CD14-positive monocyte (primary cell): ENCODE results near the gene IER2. TPM values are rescaled to one million over a fixed set of nuclear protein-coding genes. Genes with fewer than 3 reads are reported as not detected.
"Not testable (repeated sequence)": the region's sequence is repeated elsewhere in the genome, so short reads cannot be mapped to it uniquely, and the experiment has no call there.

Experiments used
- DNase-seq, 3 donors: peaks; one replicate each; pipeline ENCODE4 v3.0.0-alpha.2; 2011 to 2022
- H2AFZ ChIP-seq: 2 replicates; pipeline ENCODE4 v1.6.0; 2012; ENCODE audit warnings: mild to moderate bottlenecking, low read depth, low read length, inconsistent platforms; ENCODE audit not compliant: insufficient read depth, poor library complexity, severe bottlenecking
- H3K27ac ChIP-seq, 2 donors: 1 replicate in 1 of 2; 2 replicates in 1 of 2; pipeline ENCODE4 v1.5.1; 2012 to 2013; ENCODE audit warnings: low read length in 2 of 2, control low read depth in 1 of 2, inconsistent platforms in 1 of 2, low read depth in 1 of 2, mild to moderate bottlenecking in 1 of 2
- H3K27me3 ChIP-seq, 2 donors: one replicate each; pipeline versions ENCODE4 v1.6.0 to v1.6.1; 2011 to 2013; ENCODE audit warnings: low read length in 2 of 2; ENCODE audit not compliant: control insufficient read depth in 2 of 2, insufficient read depth in 2 of 2
- H3K36me3 ChIP-seq, 2 donors: replicated peaks in 1 of 2; 1 replicate in 1 of 2; 2 replicates in 1 of 2; pipeline versions ENCODE4 v1.5.1 to v1.6.1; 2012 to 2013; ENCODE audit warnings: low read length in 2 of 2, control low read depth in 1 of 2, inconsistent platforms in 1 of 2, mild to moderate bottlenecking in 1 of 2; ENCODE audit not compliant: insufficient read depth in 2 of 2, control insufficient read depth in 1 of 2
- H3K4me1 ChIP-seq, 2 donors: 1 replicate in 1 of 2; 2 replicates in 1 of 2; pipeline versions ENCODE4 v1.5.1 to v1.6.1; 2012 to 2013; ENCODE audit warnings: low read length in 2 of 2, control low read depth in 1 of 2, inconsistent platforms in 1 of 2, mild to moderate bottlenecking in 1 of 2, moderate library complexity in 1 of 2; ENCODE audit not compliant: insufficient read depth in 2 of 2, control insufficient read depth in 1 of 2
- H3K4me2 ChIP-seq: replicated peaks from 2 replicates; pipeline ENCODE3; 2012; ENCODE audit warnings: low read length, moderate library complexity, mild to moderate bottlenecking; ENCODE audit not compliant: poor library complexity, severe bottlenecking; ENCODE audit errors: extremely low read depth
- H3K4me3 ChIP-seq, 3 experiments: fragments of 200-600 bp in 1 of 3; sonication (generic) in 1 of 3; replicated peaks in 1 of 3; 1 replicate in 2 of 3; 2 replicates in 1 of 3; pipeline ENCODE4 v1.5.1; 2011 to 2013; ENCODE audit warnings: low read length in 3 of 3, mild to moderate bottlenecking in 3 of 3, control low read depth in 2 of 3, low read depth in 2 of 3, inconsistent platforms in 1 of 3, moderate library complexity in 1 of 3
- H3K79me2 ChIP-seq: 2 replicates; pipeline ENCODE4 v1.6.0; 2012; ENCODE audit warnings: mild to moderate bottlenecking, control low read depth, inconsistent platforms, low read length, moderate library complexity; ENCODE audit not compliant: insufficient read depth
- H3K9ac ChIP-seq: 2 replicates; pipeline ENCODE4 v1.6.0; 2017; ENCODE audit warnings: low read length, mild to moderate bottlenecking; ENCODE audit not compliant: insufficient read depth, poor library complexity, severe bottlenecking
- H3K9me3 ChIP-seq, 2 donors: replicated peaks in 1 of 2; 1 replicate in 1 of 2; 2 replicates in 1 of 2; pipeline versions ENCODE4 v1.5.1 to v1.6.1; 2012 to 2013; ENCODE audit warnings: low read length in 2 of 2, control low read depth in 1 of 2; ENCODE audit not compliant: control insufficient read depth in 1 of 2, insufficient read depth in 1 of 2
- H4K20me1 ChIP-seq: 2 replicates; pipeline ENCODE4 v1.6.0; 2012; ENCODE audit warnings: mild to moderate bottlenecking, low read length, control low read depth, moderate library complexity; ENCODE audit not compliant: insufficient read depth
- H3K27ac Mint-ChIP-seq, 7 donors: one replicate each; pipeline ENCODE4 v1.8.0; 2020; ENCODE audit warnings: mild to moderate bottlenecking in 7 of 7, mixed read lengths in 7 of 7, moderate library complexity in 6 of 7, inconsistent platforms in 2 of 7
- H3K27me3 Mint-ChIP-seq, 3 donors: one replicate each; pipeline ENCODE4 v1.8.0; 2021 to 2022; ENCODE audit warnings: low read depth in 3 of 3, mild to moderate bottlenecking in 3 of 3, mixed read lengths in 3 of 3, moderate library complexity in 3 of 3, inconsistent platforms in 1 of 3
- H3K36me3 Mint-ChIP-seq, 2 donors: one replicate each; pipeline ENCODE4 v1.8.0; 2020; ENCODE audit warnings: mixed read lengths in 2 of 2, inconsistent platforms in 1 of 2, mild to moderate bottlenecking in 1 of 2
- H3K4me1 Mint-ChIP-seq: one replicate; pipeline ENCODE4 v1.8.0; 2020; ENCODE audit warnings: mild to moderate bottlenecking, mixed read lengths
- H3K4me3 Mint-ChIP-seq, 2 donors: one replicate each; pipeline ENCODE4 v1.8.0; 2020; ENCODE audit warnings: mild to moderate bottlenecking in 2 of 2, mixed read lengths in 2 of 2, moderate library complexity in 1 of 2
- H3K9me3 Mint-ChIP-seq, 7 donors: one replicate each; pipeline ENCODE4 v1.8.0; 2020 to 2022; ENCODE audit warnings: mixed read lengths in 7 of 7, mild to moderate bottlenecking in 6 of 7, moderate library complexity in 6 of 7, inconsistent platforms in 2 of 7
- WGBS: methylation state at CpG from one replicate; pipeline ENCODE4 v1.1.5; 2013; ENCODE audit warnings: missing lambda C conversion rate; ENCODE audit not compliant: insufficient coverage; 5-methylcytosine and 5-hydroxymethylcytosine counted together
- intact Hi-C, 2 donors: fragments of 100-400 bp; cut with micrococcal nuclease; formaldehyde crosslinking; loops; one replicate each; pipeline versions ENCODE4 v1.15.0 to v1.15.1; 2023
- polyA plus RNA-seq, 3 donors: library from polyadenylated mRNA; depleted of rRNA in 1 of 3; unstranded in 2 of 3; stranded (reverse) in 1 of 3; fragments of 300-500 nt in 2 of 3; fragments of >200 nt in 1 of 3; fragmentation: Illumina TruSeq in 2 of 3; gene quantifications; 1 replicate in 2 of 3; 2 replicates in 1 of 3; pipeline ENCODE4 v1.2.3, GENCODE V29; 2012 to 2021
- TF ChIP-seq, protein P1 (sequence below): fragments of 200-600 bp; IDR thresholded peaks from one replicate; pipeline ENCODE4 v1.8.0; 2022; ENCODE audit warnings: antibody characterized with exemption, mild to moderate bottlenecking

IER2 gene
- polyA plus RNA-seq, 3 donors = 355 to 804 (median 601) TPM

GRCh38 chr19:13146763-13147563 is 3.2 kb upstream of the IER2 start:
- WGBS = 76% methylated on average over 6 of the region's 16 CpGs
- H3K4me3 Mint-ChIP-seq = peak overlapping the region; percentile 46 to 98

GRCh38 chr19:13149173-13149627 is 1.0 kb upstream of the IER2 start:
- H2AFZ ChIP-seq = peak overlapping the region; percentile 75
- H3K36me3 ChIP-seq = peaks cover 13 to 32% of the 10 kb centered on the region in 2 donors
- H3K27ac ChIP-seq = peak overlapping the region; percentile 95 to 97
- peaks cover 31% of the 10 kb centered on the region for H3K4me1 Mint-ChIP-seq
- H3K27ac Mint-ChIP-seq = peak overlapping the region; percentile 96 to 99 (median 99)
- 39% methylated on average over 9 of the region's 17 CpGs for WGBS
- H3K4me1 ChIP-seq = peaks cover 27 to 47% of the 10 kb centered on the region in 2 donors
- DNase-seq, intact Hi-C loops, H3K27me3 ChIP-seq, H3K9me3 ChIP-seq: not testable (repeated sequence)
- H4K20me1 ChIP-seq = peaks cover 39% of the 10 kb centered on the region
- H3K27me3 Mint-ChIP-seq = peaks cover 0 to 11% (median 4%) of the 10 kb centered on the region in 3 donors
- H3K9ac ChIP-seq = peak overlapping the region; percentile 97
- H3K4me2 ChIP-seq = peak overlapping the region; percentile 86
- H3K36me3 Mint-ChIP-seq = peaks cover 13 to 37% of the 10 kb centered on the region in 2 donors
- H3K79me2 ChIP-seq = peaks cover 82% of the 10 kb centered on the region
- peaks cover 0 to 14% (median 8%) of the 10 kb centered on the region in 7 donors for H3K9me3 Mint-ChIP-seq
- peak overlapping the region; percentile 98 to 99 for H3K4me3 Mint-ChIP-seq
- peak overlapping the region; percentile 86 to 100 (median 96) for H3K4me3 ChIP-seq

More at GRCh38 chr19:13146763-13147563, 3.2 kb upstream of the IER2 start:
- H3K27me3 ChIP-seq = no peaks in the 10 kb centered on the region
- Mint-ChIP-seq H3K4me1 (peaks cover 39% of the 10 kb centered on the region), H3K27me3 (peaks cover 0 to 4% (median 3%) of the 10 kb centered on the region in 3 donors), H3K9me3 (peaks cover 0 to 8% (median 4%) of the 10 kb centered on the region in 7 donors), H3K27ac (peak overlapping the region; percentile 96 to 99 (median 99)), H3K36me3 (peaks cover 20 to 44% of the 10 kb centered on the region in 2 donors)
- peaks cover 69% of the 10 kb centered on the region for H3K79me2 ChIP-seq
- H3K4me3 ChIP-seq = peak overlapping the region in 1 of 3 experiments; percentile 42
- H3K27ac ChIP-seq = peak overlapping the region; percentile 75 to 77
- peaks cover 33% of the 10 kb centered on the region for H4K20me1 ChIP-seq
- peaks cover 19 to 32% of the 10 kb centered on the region in 2 donors for H3K36me3 ChIP-seq
- no peak overlapping the region for H2AFZ ChIP-seq
- peak overlapping the region; percentile 21 for H3K9ac ChIP-seq
- H3K4me2 ChIP-seq = peak overlapping the region; percentile 50
- no peaks in the 10 kb centered on the region for H3K9me3 ChIP-seq
- intact Hi-C loops = no loop called here
- DNase-seq = peak; percentile 83 to 91 (median 90)
- TF ChIP-seq, protein P1, sequence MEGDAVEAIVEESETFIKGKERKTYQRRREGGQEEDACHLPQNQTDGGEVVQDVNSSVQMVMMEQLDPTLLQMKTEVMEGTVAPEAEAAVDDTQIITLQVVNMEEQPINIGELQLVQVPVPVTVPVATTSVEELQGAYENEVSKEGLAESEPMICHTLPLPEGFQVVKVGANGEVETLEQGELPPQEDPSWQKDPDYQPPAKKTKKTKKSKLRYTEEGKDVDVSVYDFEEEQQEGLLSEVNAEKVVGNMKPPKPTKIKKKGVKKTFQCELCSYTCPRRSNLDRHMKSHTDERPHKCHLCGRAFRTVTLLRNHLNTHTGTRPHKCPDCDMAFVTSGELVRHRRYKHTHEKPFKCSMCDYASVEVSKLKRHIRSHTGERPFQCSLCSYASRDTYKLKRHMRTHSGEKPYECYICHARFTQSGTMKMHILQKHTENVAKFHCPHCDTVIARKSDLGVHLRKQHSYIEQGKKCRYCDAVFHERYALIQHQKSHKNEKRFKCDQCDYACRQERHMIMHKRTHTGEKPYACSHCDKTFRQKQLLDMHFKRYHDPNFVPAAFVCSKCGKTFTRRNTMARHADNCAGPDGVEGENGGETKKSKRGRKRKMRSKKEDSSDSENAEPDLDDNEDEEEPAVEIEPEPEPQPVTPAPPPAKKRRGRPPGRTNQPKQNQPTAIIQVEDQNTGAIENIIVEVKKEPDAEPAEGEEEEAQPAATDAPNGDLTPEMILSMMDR = no peak
- H3K4me1 ChIP-seq = peaks cover 34 to 57% of the 10 kb centered on the region in 2 donors
